K562 (cell line): Measurements from ENCODE around the gene ANKRD2. TPM values are rescaled to one million over a fixed set of nuclear protein-coding genes. Genes with fewer than 3 reads are reported as not detected.

Source experiments
- CBX5 ChIP-seq: IDR thresholded peaks from 2 replicates; pipeline ENCODE4 v1.6.1; 2014; ENCODE audit warnings: low read depth, borderline replicate concordance
- CEBPG ChIP-seq, 3 experiments: fragments of 200-800 bp in 1 of 3; sonication (Bioruptor generic) in 1 of 3; sonication (generic) in 1 of 3; formaldehyde crosslinking in 1 of 3; IDR thresholded peaks in 2 of 3; conservative IDR thresholded peaks in 1 of 3; 2 replicates each; pipeline versions ENCODE4 v1.6.1 to v1.8.0; 2016 to 2022; ENCODE audit warnings: missing compliant biosample characterization in 2 of 3, missing genetic modification characterization in 2 of 3, mild to moderate bottlenecking in 1 of 3, missing genetic modification reagents in 1 of 3
- CXXC5 ChIP-seq: fragments of 250-450 bp; sonication (Bioruptor Pico); IDR thresholded peaks from 2 replicates; pipeline ENCODE4 v1.8.0; 2022; ENCODE audit warnings: inconsistent platforms, mild to moderate bottlenecking, moderate library complexity
- EZH2 ChIP-seq: IDR thresholded peaks from 2 replicates; pipeline ENCODE4 v1.6.1; 2012; ENCODE audit warnings: low read depth, mild to moderate bottlenecking, inconsistent platforms, low read length, borderline replicate concordance
- HDAC3 ChIP-seq: fragments of 450-650 bp; IDR thresholded peaks from 2 replicates; pipeline ENCODE4 v1.6.1; 2018; ENCODE audit warnings: borderline replicate concordance, mild to moderate bottlenecking, moderate library complexity; ENCODE audit not compliant: partially characterized antibody
- HDAC6 ChIP-seq: IDR thresholded peaks from 2 replicates; pipeline ENCODE4 v1.6.1; 2012; ENCODE audit warnings: low read depth, mild to moderate bottlenecking, control low read depth, inconsistent platforms, low read length, moderate library complexity
- KHSRP ChIP-seq: fragments of 450-650 bp; IDR thresholded peaks from 2 replicates; pipeline ENCODE4 v1.6.1; 2017
- NR2C2 ChIP-seq, 2 experiments: fragments of 200-800 bp in 1 of 2; sonication (Bioruptor generic) in 1 of 2; sonication (generic) in 1 of 2; formaldehyde crosslinking in 1 of 2; IDR thresholded peaks; 2 replicates each; pipeline versions ENCODE4 v1.6.1 to v1.8.0; 2016 to 2022; ENCODE audit warnings: mild to moderate bottlenecking in 1 of 2, missing compliant biosample characterization in 1 of 2, missing genetic modification characterization in 1 of 2, missing genetic modification reagents in 1 of 2
- PKNOX1 ChIP-seq: fragments of 450-650 bp; IDR thresholded peaks from 2 replicates; pipeline ENCODE4 v1.6.1; 2016
- PTRF ChIP-seq: fragments of 450-650 bp; IDR thresholded peaks from 2 replicates; pipeline ENCODE4 v1.6.1; 2016; ENCODE audit warnings: mild to moderate bottlenecking, missing genetic modification characterization, missing compliant biosample characterization
- RCOR1 ChIP-seq, 2 experiments: IDR thresholded peaks; 2 replicates each; pipeline ENCODE4 v1.6.1; 2012; ENCODE audit warnings: low read depth in 2 of 2, low read length in 2 of 2, borderline replicate concordance in 1 of 2, improper control_type of control experiment in 1 of 2
- SAFB2 ChIP-seq: fragments of 200-400 bp; formaldehyde crosslinking; IDR thresholded peaks from 2 replicates; pipeline ENCODE4 v1.6.1; 2018; ENCODE audit warnings: borderline replicate concordance, low read length, low read depth, moderate library complexity; ENCODE audit not compliant: severe bottlenecking
- SMC3 ChIP-seq: conservative IDR thresholded peaks from 2 replicates; pipeline ENCODE4 v1.6.1; 2011; ENCODE audit warnings: low read depth, low read length, improper control_type of control experiment; ENCODE audit not compliant: insufficient read depth
- STAG1 ChIP-seq: sonication (generic); formaldehyde crosslinking; IDR thresholded peaks from 2 replicates; pipeline ENCODE4 v1.5.0; 2020; ENCODE audit warnings: missing genetic modification reagents, borderline replicate concordance
- ZC3H8 ChIP-seq: fragments of 450-650 bp; IDR thresholded peaks from 2 replicates; pipeline ENCODE4 v1.6.1; 2017
- ZKSCAN1 ChIP-seq: fragments of 150-350 bp; IDR thresholded peaks from 2 replicates; pipeline ENCODE4 v1.6.1; 2016; ENCODE audit warnings: low read depth, low read length
- ZNF253 ChIP-seq: fragments of 250-450 bp; sonication (Bioruptor Pico); conservative IDR thresholded peaks from 2 replicates; pipeline ENCODE4 v1.6.1; 2021; ENCODE audit warnings: mild to moderate bottlenecking
- ZNF384 ChIP-seq: IDR thresholded peaks from 2 replicates; pipeline ENCODE4 v1.6.1; 2012; ENCODE audit warnings: low read depth, low read length, improper control_type of control experiment
- ZNF507 ChIP-seq: conservative IDR thresholded peaks from 2 replicates; pipeline ENCODE4 v1.6.1; 2017; ENCODE audit warnings: missing genetic modification characterization, missing compliant biosample characterization
- ZNF518B ChIP-seq: fragments of 250-450 bp; sonication (Bioruptor Pico); IDR thresholded peaks from 2 replicates; pipeline ENCODE4 v1.5.0; 2021; ENCODE audit warnings: mild to moderate bottlenecking, moderate library complexity
- ZNF696 ChIP-seq: fragments of 250-450 bp; sonication (Bioruptor Pico); conservative IDR thresholded peaks from 2 replicates; pipeline ENCODE4 v1.4.0; 2020; ENCODE audit warnings: mild to moderate bottlenecking, moderate library complexity
- polyA plus RNA-seq, 8 experiments: library from polyadenylated mRNA; depleted of rRNA in 4 of 8; stranded (reverse) in 5 of 8; unstranded in 3 of 8; fragments of >200 nt; fragmentation: Nextera tagmentation in 2 of 8; fragmentation: Illumina TruSeq in 1 of 8; extraction: Ambion mirVana in 2 of 8; extraction: Trizol in 1 of 8; gene quantifications; 2 replicates each; pipeline versions ENCODE4 v1.2.1 to v1.2.3, GENCODE V29; 2011 to 2014; ENCODE audit warnings: inconsistent platforms in 1 of 8, missing spikeins in 1 of 8
- total RNA-seq, 7 experiments: library from RNA; depleted of rRNA in 6 of 7; stranded (reverse); fragments of >200 nt in 6 of 7; fragmentation: Illumina TruSeq in 2 of 7; extraction: Trizol in 2 of 7; gene quantifications; 2 replicates each; pipeline versions ENCODE4 v1.2.1 to v1.2.3, GENCODE V29; 2011 to 2021; ENCODE audit warnings: low replicate concordance in 1 of 7
- TF ChIP-seq, protein P1 (sequence below): fragments of 450-650 bp; conservative IDR thresholded peaks from 2 replicates; pipeline ENCODE4 v1.6.1; 2016; ENCODE audit warnings: missing genetic modification characterization, low read depth, mild to moderate bottlenecking, missing compliant biosample characterization, moderate library complexity
- TF ChIP-seq, protein P2 (sequence below): fragments of 450-650 bp; formaldehyde crosslinking; IDR thresholded peaks from 2 replicates; pipeline ENCODE4 v1.4.0; 2022; ENCODE audit warnings: mild to moderate bottlenecking, moderate library complexity

ANKRD2 gene
- total and polyA plus RNA-seq, 9 of the 15 experiments (the other 6 are each of a cell fraction or from before 2014, with no cell fraction given) = not detected

GRCh38 chr10:97627731-97628130, 55.2 kb downstream of the ANKRD2 start (continued):
- TF ChIP-seq NR2C2 (CRISPR knock-in tag; IDR thresholded peaks at IDR 0.05) (no peak), NR2C2 (tag; IDR thresholded peaks at IDR 0.05) (peak; percentile 42; the same call in 1 of the 2 replicates), ZNF507 (tag) (no peak), SMC3 (no peak), HDAC6 (no peak), CBX5 (no peak), RCOR1 (IDR thresholded peaks at IDR 0.05; ENCODE audit: borderline replicate concordance in 1 of 2, low read depth in 2 of 2, low read length in 2 of 2) (peak in 1 of 2 experiments; percentile 98; a peak in 2 of 4 replicates), ZNF696 (CRISPR knock-in tag) (no peak), ZNF384 (no peak), PTRF (tag) (peak; percentile 82; the same call in 1 of the 2 replicates), HDAC3 (no peak), SAFB2 (no peak), STAG1 (CRISPR knock-in tag) (no peak), PKNOX1 (0 out of 2 replicates have a peak, but pooled peaks have one; percentile 12), KHSRP (no peak), ZC3H8 (no peak), EZH2 (no peak), ZNF253 (no peak), ZKSCAN1 (no peak), CXXC5 (CRISPR knock-in tag) (peak; percentile 37; the same call in 1 of the 2 replicates), CEBPG (CRISPR knock-in tag; IDR thresholded peaks at IDR 0.05) (no peak), CEBPG (tag; conservative IDR thresholded peaks at IDR 0.05 in 1 of 2, IDR thresholded peaks at IDR 0.05 in 1 of 2) (no peak), ZNF518B (CRISPR knock-in tag) (no peak)
- TF ChIP-seq, protein P1, sequence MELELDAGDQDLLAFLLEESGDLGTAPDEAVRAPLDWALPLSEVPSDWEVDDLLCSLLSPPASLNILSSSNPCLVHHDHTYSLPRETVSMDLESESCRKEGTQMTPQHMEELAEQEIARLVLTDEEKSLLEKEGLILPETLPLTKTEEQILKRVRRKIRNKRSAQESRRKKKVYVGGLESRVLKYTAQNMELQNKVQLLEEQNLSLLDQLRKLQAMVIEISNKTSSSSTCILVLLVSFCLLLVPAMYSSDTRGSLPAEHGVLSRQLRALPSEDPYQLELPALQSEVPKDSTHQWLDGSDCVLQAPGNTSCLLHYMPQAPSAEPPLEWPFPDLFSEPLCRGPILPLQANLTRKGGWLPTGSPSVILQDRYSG (tag) = peak; percentile 85
- TF ChIP-seq, protein P2, sequence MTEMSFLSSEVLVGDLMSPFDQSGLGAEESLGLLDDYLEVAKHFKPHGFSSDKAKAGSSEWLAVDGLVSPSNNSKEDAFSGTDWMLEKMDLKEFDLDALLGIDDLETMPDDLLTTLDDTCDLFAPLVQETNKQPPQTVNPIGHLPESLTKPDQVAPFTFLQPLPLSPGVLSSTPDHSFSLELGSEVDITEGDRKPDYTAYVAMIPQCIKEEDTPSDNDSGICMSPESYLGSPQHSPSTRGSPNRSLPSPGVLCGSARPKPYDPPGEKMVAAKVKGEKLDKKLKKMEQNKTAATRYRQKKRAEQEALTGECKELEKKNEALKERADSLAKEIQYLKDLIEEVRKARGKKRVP = no peak
